ENCODE data around the gene CTSZ.
"Not testable (repeated sequence)": the region's sequence is repeated elsewhere in the genome, so short reads cannot be mapped to it uniquely, and the experiment has no call there.

CTSZ gene

DNA sequence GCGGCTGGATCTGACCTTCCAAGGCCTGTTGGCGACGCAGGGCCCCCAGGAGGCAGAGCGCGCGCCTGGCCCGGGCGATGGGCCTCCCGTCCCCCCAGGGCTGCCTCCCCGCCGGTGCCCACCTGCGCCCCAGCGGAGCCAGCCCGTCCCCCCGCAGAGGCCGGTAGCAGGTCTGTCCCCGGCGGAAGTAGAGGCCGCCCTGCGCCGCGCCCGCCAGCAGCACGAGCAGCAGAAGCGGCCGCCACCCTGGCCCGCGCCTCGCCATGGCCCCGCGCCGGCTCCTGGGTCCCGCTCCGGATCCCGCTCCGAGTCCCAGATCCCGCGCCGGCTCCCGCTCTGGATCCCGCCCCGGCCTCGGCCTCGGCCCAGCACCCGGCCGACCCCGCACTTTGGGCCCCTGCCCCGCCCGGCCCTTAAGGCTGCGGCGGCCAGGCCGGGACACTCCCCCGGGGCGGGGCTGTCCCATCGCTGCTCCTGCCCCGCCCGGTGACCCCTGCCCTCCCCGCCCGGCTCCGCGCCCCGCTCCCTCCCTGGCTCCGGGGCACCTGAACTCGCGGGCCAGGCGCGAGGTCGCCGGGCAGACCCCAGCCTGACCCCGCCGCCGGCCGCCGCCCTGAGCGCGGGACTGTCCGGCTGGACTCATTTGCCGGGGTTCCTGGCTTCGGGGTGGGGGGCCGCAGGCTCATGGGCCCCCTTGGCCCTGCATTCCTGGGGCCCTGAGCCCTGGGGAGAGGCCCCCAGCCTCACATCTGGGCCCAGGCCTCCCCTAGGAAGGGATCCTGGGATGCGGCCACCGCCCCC, at the start of gene CTSZ:
TSS of gene CTSZ (minus strand) at position 391 of the 801 bp plus-strand sequence. CDS start at position 265, 126 bp downstream.
- peak; percentile 62 for DNase-seq

DNA sequence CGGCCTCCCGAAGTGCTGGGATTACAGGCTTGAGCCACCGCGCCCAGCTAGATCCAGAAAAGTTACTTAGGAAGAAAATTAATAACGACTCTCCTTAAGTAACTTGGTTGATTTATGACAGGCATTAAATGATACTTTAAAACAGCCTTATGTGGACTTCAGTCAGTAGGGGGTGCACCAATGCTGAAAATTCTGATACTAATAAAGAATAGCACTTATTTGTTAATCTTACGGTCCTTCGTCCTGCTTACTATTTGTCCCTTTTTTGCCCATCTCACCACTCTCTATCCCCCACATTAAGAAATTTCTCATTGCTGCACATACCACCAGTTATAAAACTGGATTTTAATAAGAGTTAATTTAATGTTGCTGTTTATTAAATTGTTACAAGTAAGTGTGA, 48.2 kb upstream of the CTSZ start:
- no peak for DNase-seq

- no peak for DNase-seq
These were observed 44.7 kb upstream of the CTSZ start for GRCh38 chr20:59051666-59052185.

GRCh38 chr20:59050437-59050836, 43.4 kb upstream of the CTSZ start:
- DNase-seq = no peak

DNA sequence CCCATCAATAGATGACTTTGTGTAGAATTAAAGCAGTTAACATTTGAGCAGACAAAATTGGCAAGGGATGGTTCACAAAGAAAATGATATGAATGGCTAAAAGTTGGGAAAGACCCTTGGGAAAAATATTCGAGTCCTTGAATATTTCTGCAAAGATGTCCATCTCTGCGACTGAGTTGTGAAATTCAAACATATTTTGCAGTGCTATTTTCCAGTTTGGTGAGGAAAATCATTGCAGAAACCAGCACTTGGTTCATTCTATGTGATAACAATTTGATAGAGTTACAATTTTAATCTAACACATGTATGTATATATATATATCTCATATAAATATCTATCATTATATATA, 41.6 kb upstream of the CTSZ start:
- no peak for DNase-seq

GRCh38 chr20:59047938-59048680, 41.1 kb upstream of the CTSZ start:
- no peak for DNase-seq

- DNase-seq = no peak
These were observed 39.8 kb upstream of the CTSZ start for GRCh38 chr20:59046862-59047261.

- DNase-seq = no peak
These were observed 37.7 kb upstream of the CTSZ start for GRCh38 chr20:59044796-59045195.

GRCh38 chr20:59044295-59044694, 37.2 kb upstream of the CTSZ start:
- no peak for DNase-seq

GRCh38 chr20:59043698-59044097, 36.6 kb upstream of the CTSZ start:
- DNase-seq = no peak

GRCh38 chr20:59042796-59043631, 36.0 kb upstream of the CTSZ start:
- peak; percentile 96 for DNase-seq

DNA sequence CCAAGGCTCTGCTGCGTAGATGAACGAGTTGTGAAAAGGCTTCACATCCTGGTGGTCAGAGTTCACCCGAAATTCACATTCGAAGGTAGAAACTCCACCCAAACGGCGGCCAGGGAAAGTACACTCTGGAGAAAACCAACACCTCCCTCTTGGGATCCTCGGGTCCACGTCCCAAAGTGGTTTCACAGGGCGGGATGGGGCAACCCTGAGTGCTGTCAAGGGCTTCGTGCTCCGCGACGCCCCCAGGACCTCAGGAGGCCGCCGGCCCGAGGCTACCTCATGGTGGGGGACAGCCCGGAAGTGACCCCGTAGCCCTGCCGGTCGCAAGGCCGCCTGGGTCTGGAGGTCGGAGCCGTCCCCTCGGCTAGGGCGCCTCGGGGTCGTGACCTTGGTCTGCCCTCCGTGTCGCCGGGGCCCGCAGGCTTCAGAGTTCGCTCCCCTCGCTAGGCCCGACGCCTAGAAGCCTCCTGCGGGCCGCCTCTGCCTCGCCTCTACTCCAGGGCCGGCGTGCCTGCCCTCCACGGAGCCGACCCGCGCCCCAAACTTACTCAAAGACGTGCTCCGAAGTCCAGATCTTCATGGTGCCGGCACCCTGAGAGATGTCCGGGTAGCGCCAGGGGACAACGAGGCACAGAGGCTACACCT, 35.2 kb upstream of the CTSZ start, which contains the start of gene PRELID3B:
TSS of gene PRELID3B (minus strand) at position 636 of the 645 bp plus-strand sequence. CDS start at position 580, 56 bp downstream.
- peak; percentile 23 for DNase-seq

DNA sequence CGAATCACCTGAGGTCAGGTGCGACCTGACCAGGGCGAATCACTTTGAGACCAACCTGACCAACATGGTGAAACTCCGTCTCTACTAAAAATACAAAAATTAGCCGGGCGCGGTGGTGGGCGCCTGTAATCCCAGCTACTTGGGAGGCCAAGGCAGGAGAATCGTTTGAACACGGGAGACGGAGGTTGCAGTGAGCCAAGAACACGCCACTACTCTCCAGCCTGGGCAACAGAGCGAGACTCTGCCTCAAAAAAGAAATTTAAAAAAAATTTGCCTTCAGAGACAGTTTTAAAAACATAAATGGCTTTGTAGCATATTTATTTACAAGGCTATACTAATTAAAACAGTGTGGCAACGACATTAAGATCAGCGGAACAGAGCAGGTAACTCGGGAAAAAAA, 34.4 kb upstream of the CTSZ start:
- not testable (repeated sequence) for DNase-seq

DNA sequence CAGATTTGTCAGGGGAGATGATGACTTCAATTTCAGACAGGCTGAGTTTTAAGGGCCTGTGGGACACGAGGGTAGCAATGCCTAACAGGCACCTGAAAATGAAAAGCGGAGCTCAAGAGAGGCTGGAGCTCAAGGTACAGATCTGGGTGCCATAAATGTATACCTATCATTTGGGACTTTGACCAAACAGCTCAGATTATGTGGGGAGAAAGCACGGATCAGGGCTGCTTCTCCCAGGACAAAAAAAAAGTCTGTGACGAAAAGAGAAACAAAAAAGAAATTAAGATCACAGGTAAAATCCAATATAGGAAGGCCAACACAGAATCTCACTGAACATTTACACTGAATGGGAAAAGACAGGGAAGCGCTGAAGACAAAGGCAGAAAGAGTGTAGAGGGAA, 33.6 kb upstream of the CTSZ start:
- DNase-seq = no peak

- no peak for DNase-seq
These were observed 32.2 kb upstream of the CTSZ start for GRCh38 chr20:59039233-59039632.

GRCh38 chr20:59037386-59037785, 30.3 kb upstream of the CTSZ start:
- DNase-seq = no peak

DNA sequence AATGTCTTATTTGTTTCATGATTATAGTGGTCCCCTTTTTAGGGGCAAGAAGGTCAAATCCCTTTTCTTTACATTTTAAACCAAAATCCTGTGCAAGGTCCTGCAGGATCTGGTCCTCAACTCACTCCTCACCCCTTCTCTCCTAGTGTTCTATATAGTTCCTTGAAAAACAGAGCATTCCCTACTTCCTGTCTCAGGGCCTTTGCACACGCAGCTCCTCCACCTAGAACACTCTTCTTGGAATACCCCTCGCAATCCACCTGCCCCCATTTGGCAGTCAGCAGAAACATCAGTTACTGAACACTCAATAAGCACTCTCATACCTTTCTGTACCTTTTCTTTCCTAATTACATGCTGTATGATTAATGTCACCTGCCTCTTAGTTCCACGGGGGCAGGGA, 28.3 kb upstream of the CTSZ start:
- DNase-seq = no peak

GRCh38 chr20:59033616-59034165, 26.6 kb upstream of the CTSZ start:
- DNase-seq = no peak

DNA sequence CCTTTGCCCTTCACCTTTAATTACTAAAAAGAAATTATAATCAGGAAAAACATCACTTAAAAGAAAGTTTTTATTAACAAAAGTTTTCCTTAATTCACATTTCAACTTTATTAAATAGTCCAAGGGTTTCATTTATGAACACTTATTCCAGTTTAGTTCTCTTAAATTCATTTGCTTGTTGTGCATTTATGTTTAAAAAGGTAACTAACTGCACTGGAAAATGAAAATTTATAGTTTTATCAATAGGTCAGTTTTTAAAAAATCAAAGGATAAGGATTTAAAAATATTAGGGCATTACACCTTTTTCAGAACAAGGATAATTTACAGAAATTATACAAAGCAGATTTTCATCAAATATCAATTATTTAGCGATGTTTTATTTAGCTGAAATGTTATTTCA, 26.0 kb upstream of the CTSZ start:
- DNase-seq = no peak

GRCh38 chr20:59032713-59033059, 25.6 kb upstream of the CTSZ start:
- no peak for DNase-seq

DNA sequence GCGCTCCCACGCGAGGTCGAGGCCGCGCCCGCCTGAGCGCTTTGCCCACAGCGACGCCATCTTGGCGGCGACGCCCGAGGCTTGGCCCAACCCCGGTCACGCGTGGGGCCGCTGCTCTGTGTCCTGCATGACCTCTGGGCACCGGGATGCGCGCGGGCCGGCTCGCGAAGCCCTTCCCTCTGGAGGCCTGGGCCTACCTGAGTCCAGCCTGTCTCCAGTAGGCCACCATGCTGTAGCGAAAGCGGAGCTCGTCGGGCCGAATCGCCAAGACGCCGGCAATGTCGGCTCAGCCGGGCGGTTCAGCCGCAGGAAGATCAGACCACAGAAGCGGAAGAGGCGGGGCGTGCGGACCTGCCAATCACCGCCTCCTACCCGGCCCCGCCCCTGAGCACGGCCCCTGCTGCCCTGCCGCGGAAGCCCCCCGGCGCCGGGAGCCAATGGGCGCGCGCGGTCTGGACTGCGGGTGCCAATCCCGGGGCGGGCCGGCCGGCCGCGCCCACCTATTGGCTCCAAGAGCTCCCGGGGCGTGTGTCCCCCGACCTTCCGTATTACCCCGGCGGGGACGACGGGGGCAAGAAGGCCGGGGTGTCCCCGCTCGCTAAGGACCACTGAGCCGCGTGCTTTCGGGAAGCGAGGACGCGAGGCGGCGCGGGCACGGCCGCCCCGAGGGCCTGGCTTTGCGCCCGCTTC, 25.1 kb upstream of the CTSZ start, which contains the start of gene ATP5F1E:
TSS of gene ATP5F1E (minus strand) at position 313 of the 690 bp plus-strand sequence. CDS start at position 229, 84 bp downstream.
- DNase-seq = peak; percentile 98
